Mammary epithelial cell (primary cell): ENCODE measurements around the gene NSD1.

Source experiments
- CTCF ChIP-seq, 2 donors: IDR thresholded peaks in 1 of 2; conservative IDR thresholded peaks in 1 of 2; 2 replicates each; pipeline ENCODE4 v1.5.1; 2011 to 2012; ENCODE audit warnings: inconsistent platforms in 2 of 2, low read length in 2 of 2, mild to moderate bottlenecking in 2 of 2, control low read depth in 1 of 2, low read depth in 1 of 2; ENCODE audit not compliant: insufficient read depth in 1 of 2; ENCODE audit errors: extremely low read depth in 1 of 2
- EZH2 ChIP-seq: IDR thresholded peaks from 2 replicates; pipeline ENCODE4 v1.6.1; 2012; ENCODE audit warnings: low read length, inconsistent platforms, borderline replicate concordance

- TF ChIP-seq CTCF (conservative IDR thresholded peaks at IDR 0.05 in 1 of 2, IDR thresholded peaks at IDR 0.05 in 1 of 2; ENCODE audit: extremely low read depth in 1 of 2, insufficient read depth in 1 of 2, low read depth in 1 of 2, low read length in 2 of 2) (no peak), EZH2 (no peak)
Measured at GRCh38 chr5:177204281-177204680, 70.7 kb downstream of the NSD1 start.
